DND-41 (cell line): ENCODE results near the gene DNAJC6.

Experiments used
- ATAC-seq: fragments of 200-7000 bp; cut with Tn5 transposase; 3 replicates; pipeline ENCODE4 v1.9.1; 2021; ENCODE audit warnings: low read depth; ENCODE audit not compliant: insufficient read depth
- DNase-seq: peaks from one replicate; pipeline ENCODE4 v3.0.0-alpha.2; 2020
- H2AFZ ChIP-seq: 2 replicates; pipeline ENCODE4 v1.6.0; 2012; ENCODE audit warnings: low read depth, low read length
- H3K27ac ChIP-seq: 2 replicates; pipeline ENCODE4 v1.5.1; 2012; ENCODE audit warnings: low read length, inconsistent platforms
- H3K27me3 ChIP-seq: fragments of 200-600 bp; sonication (generic); 2 replicates; pipeline ENCODE4 v1.6.0; 2012; ENCODE audit warnings: low read length, mild to moderate bottlenecking, inconsistent platforms; ENCODE audit not compliant: insufficient read depth, poor library complexity
- H3K36me3 ChIP-seq: 2 replicates; pipeline ENCODE4 v1.5.1; 2012; ENCODE audit warnings: low read length, inconsistent platforms; ENCODE audit not compliant: insufficient read depth
- H3K4me1 ChIP-seq: 2 replicates; pipeline ENCODE4 v1.5.1; 2012; ENCODE audit warnings: mild to moderate bottlenecking, low read length; ENCODE audit not compliant: insufficient read depth
- H3K4me2 ChIP-seq: 2 replicates; pipeline ENCODE4 v1.6.0; 2012; ENCODE audit warnings: mild to moderate bottlenecking, moderate library complexity, low read length, inconsistent platforms; ENCODE audit not compliant: insufficient read depth
- H3K4me3 ChIP-seq, 2 experiments: fragments of 200-600 bp in 1 of 2; shearing (Covaris generic) in 1 of 2; 2 replicates each; pipeline ENCODE4 v1.5.1; 2012 to 2016; ENCODE audit warnings: inconsistent platforms in 2 of 2, low read length in 2 of 2, mild to moderate bottlenecking in 2 of 2, low read depth in 1 of 2, moderate library complexity in 1 of 2
- H3K79me2 ChIP-seq: 2 replicates; pipeline ENCODE4 v1.6.0; 2012; ENCODE audit warnings: low read length, inconsistent platforms; ENCODE audit not compliant: insufficient read depth
- H3K9ac ChIP-seq: 2 replicates; pipeline ENCODE4 v1.6.0; 2012; ENCODE audit warnings: low read depth, mild to moderate bottlenecking, inconsistent platforms, low read length, moderate library complexity
- H3K9me3 ChIP-seq: 2 replicates; pipeline ENCODE4 v1.5.1; 2012; ENCODE audit warnings: low read length, moderate library complexity, mild to moderate bottlenecking, inconsistent platforms; ENCODE audit not compliant: insufficient read depth, severe bottlenecking
- H4K20me1 ChIP-seq: 2 replicates; pipeline ENCODE4 v1.6.0; 2012; ENCODE audit warnings: low read length; ENCODE audit not compliant: insufficient read depth
- EZH2 ChIP-seq: IDR thresholded peaks from 3 replicates; pipeline ENCODE4 v1.6.1; 2012; ENCODE audit warnings: borderline replicate concordance, low read depth, mild to moderate bottlenecking, moderate library complexity, low read length, inconsistent platforms; ENCODE audit not compliant: severe bottlenecking
- TF ChIP-seq, protein P1 (sequence below): IDR thresholded peaks from 2 replicates; pipeline ENCODE4 v1.5.1; 2012; ENCODE audit warnings: borderline replicate concordance, low read length, moderate library complexity, mild to moderate bottlenecking; ENCODE audit not compliant: poor library complexity, severe bottlenecking; ENCODE audit errors: extremely low read depth

The DNAJC6 gene

DNA sequence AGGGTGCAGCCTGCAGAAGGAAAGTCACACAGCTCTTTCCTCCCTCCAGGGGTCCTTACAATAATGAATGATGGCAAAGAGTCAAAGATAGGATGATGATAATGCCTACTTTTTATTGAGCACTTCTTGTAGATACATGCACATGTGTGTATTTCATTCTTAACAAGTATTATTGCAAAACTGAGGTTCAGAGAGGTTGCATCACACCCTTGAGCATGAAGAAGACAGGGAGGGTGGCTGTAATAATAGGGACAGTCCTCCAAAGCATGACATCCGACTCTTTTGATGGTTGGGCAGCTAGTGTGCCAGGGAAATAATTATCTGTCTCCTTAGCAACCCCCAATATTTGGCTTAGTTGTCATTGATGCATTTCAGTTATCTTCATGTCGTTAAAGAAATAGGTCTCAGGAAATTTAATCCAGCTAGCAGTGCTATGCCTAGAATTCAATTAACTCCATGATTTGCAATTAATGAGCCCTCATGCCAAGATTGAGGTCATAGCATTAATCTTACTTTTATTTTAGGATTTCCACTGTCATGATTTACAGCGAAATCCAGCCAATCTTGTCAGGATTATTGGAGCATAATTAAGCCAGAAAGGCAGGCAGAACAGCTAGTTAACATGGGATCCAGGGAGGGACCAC lies 35.0 kb downstream of the DNAJC6 start:
- Histone ChIP-seq H3K9ac (no peak overlapping the region), H2AFZ (no peak overlapping the region), H3K4me2 (no peak overlapping the region), H3K79me2 (no peaks in the 10 kb centered on the region), H3K4me1 (no peaks in the 10 kb centered on the region), H3K27ac (no peak overlapping the region), H4K20me1 (no peaks in the 10 kb centered on the region), H3K4me3 (no peak overlapping the region), H3K9me3 (no peaks in the 10 kb centered on the region), H3K27me3 (no peaks in the 10 kb centered on the region), H3K36me3 (no peaks in the 10 kb centered on the region)
- TF ChIP-seq EZH2 = no peak
- TF ChIP-seq, protein P1, sequence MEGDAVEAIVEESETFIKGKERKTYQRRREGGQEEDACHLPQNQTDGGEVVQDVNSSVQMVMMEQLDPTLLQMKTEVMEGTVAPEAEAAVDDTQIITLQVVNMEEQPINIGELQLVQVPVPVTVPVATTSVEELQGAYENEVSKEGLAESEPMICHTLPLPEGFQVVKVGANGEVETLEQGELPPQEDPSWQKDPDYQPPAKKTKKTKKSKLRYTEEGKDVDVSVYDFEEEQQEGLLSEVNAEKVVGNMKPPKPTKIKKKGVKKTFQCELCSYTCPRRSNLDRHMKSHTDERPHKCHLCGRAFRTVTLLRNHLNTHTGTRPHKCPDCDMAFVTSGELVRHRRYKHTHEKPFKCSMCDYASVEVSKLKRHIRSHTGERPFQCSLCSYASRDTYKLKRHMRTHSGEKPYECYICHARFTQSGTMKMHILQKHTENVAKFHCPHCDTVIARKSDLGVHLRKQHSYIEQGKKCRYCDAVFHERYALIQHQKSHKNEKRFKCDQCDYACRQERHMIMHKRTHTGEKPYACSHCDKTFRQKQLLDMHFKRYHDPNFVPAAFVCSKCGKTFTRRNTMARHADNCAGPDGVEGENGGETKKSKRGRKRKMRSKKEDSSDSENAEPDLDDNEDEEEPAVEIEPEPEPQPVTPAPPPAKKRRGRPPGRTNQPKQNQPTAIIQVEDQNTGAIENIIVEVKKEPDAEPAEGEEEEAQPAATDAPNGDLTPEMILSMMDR = no peak
- DNase-seq (no peak), ATAC-seq (no peak)

DNA sequence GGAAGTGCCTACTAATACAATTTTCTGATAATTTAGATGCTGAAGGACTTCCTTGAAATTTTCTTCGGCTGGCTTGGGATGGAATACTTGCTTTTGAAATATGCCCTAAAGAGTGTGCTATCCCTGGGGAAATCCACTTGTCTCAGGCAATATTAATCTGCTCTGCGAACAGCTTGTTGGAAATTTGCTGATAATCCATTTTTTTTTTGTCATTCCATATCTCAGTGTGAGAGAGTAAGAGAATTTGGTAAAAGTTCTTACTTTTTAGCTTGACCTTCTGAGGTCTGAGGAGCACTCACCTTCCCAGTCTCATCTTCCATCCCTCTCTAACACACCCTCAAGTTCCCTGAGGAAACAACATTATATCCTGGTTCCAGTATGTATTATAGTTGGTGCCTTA lies 36.8 kb downstream of the DNAJC6 start:
- no peaks in the 10 kb centered on the region for H3K79me2 ChIP-seq
- no peaks in the 10 kb centered on the region for H4K20me1 ChIP-seq
- H3K4me2 ChIP-seq = no peak overlapping the region
- H3K27me3 ChIP-seq = no peaks in the 10 kb centered on the region
- no peaks in the 10 kb centered on the region for H3K9me3 ChIP-seq
- no peaks in the 10 kb centered on the region for H3K4me1 ChIP-seq
- TF ChIP-seq, protein P1 = no peak
- no peak for TF ChIP-seq EZH2
- no peaks in the 10 kb centered on the region for H3K36me3 ChIP-seq
- no peak overlapping the region for H2AFZ ChIP-seq
- H3K9ac ChIP-seq = no peak overlapping the region
- ATAC-seq (no peak), DNase-seq (no peak)
- no peak overlapping the region for H3K27ac ChIP-seq
- no peak overlapping the region for H3K4me3 ChIP-seq

DNA sequence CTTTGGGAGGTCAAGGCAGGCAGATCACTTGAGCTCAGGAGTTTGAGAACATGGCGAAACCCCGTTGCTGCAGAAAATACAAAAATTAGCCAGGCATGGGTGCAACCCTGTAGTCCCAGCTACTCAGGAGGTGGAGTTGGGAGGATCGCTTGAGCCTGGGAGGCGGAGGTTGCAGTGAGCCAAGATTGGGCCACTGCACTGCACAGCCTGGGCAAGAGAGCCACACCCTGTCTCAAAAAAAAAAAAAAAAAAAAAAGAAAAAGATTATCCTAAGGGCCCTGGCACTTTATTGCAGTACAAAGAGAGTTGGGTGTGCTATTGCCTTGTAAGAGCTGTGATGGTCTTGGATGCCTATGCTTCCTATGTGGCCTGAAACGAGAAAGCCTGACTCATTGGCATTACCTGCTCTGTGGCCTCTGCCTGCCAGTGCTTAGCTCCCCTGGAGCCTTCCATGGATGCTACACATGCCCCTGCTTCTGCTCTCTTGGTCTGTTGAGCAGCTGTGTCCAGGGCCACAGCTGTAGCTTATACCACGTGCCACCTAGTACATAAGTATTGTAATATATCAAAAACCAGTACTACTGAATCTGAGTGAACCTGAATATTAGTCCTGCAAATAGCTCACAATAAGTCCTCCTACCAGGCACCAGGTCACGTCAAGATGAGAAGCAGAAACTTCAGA lies 45.8 kb downstream of the DNAJC6 start:
- ATAC-seq (no peak), DNase-seq (no peak)
- H3K27me3 ChIP-seq = no peaks in the 10 kb centered on the region
- H3K4me1 ChIP-seq = no peaks in the 10 kb centered on the region
- H3K9me3 ChIP-seq = no peaks in the 10 kb centered on the region
- H2AFZ ChIP-seq = no peak overlapping the region
- no peaks in the 10 kb centered on the region for H3K36me3 ChIP-seq
- H3K4me2 ChIP-seq = no peak overlapping the region
- no peak overlapping the region for H3K4me3 ChIP-seq
- H3K79me2 ChIP-seq = no peaks in the 10 kb centered on the region
- H3K27ac ChIP-seq = no peak overlapping the region
- H4K20me1 ChIP-seq = no peaks in the 10 kb centered on the region
- TF ChIP-seq, protein P1 = no peak
- TF ChIP-seq EZH2 = no peak
- H3K9ac ChIP-seq = no peak overlapping the region
